HL-60 (cell line): ENCODE measurements around the gene RGS7.
"Not testable (repeated sequence)": the region's sequence is repeated elsewhere in the genome, so short reads cannot be mapped to it uniquely, and the experiment has no call there.

Experiments
- DNase-seq, 2 experiments: peaks; one replicate each; pipeline ENCODE4 v3.0.0-alpha.2; 2010 to 2020; ENCODE audit warnings: low read depth in 1 of 2, low spot score in 1 of 2
- H3K27ac ChIP-seq: fragments of 250-450 bp; sonication (Bioruptor Pico); replicated peaks from 2 replicates; pipeline ENCODE4 v1.5.1; 2020; ENCODE audit warnings: mild to moderate bottlenecking, moderate library complexity
- H3K27me3 ChIP-seq: fragments of 250-450 bp; sonication (Bioruptor Pico); 2 replicates; pipeline ENCODE4 v1.5.1; 2021; ENCODE audit warnings: mild to moderate bottlenecking, moderate library complexity; ENCODE audit not compliant: insufficient read depth, poor library complexity, severe bottlenecking
- H3K4me3 ChIP-seq: replicated peaks from 2 replicates; pipeline ENCODE4 v1.5.1; 2011; ENCODE audit warnings: mild to moderate bottlenecking, control low read depth, low read length; ENCODE audit not compliant: insufficient read depth
- GABPA ChIP-seq: IDR thresholded peaks from 2 replicates; pipeline ENCODE4 v1.6.1; 2012; ENCODE audit warnings: low read depth
- POLR2AphosphoS5 ChIP-seq: IDR thresholded peaks from 2 replicates; pipeline ENCODE4 v1.6.1; 2012; ENCODE audit warnings: low read depth
- SPI1 ChIP-seq: IDR thresholded peaks from 2 replicates; pipeline ENCODE4 v1.6.1; 2012; ENCODE audit warnings: low read depth, mild to moderate bottlenecking, borderline replicate concordance
- TF ChIP-seq, protein P1 (sequence below): IDR thresholded peaks from 2 replicates; pipeline ENCODE4 v1.6.1; 2012; ENCODE audit warnings: low read depth; ENCODE audit not compliant: insufficient replicate concordance
- TF ChIP-seq, protein P2 (sequence below): IDR thresholded peaks from one replicate; pipeline ENCODE4 v1.5.1; 2011; ENCODE audit warnings: low read length, control low read depth, inconsistent platforms; ENCODE audit not compliant: insufficient read depth

RGS7 gene

DNA sequence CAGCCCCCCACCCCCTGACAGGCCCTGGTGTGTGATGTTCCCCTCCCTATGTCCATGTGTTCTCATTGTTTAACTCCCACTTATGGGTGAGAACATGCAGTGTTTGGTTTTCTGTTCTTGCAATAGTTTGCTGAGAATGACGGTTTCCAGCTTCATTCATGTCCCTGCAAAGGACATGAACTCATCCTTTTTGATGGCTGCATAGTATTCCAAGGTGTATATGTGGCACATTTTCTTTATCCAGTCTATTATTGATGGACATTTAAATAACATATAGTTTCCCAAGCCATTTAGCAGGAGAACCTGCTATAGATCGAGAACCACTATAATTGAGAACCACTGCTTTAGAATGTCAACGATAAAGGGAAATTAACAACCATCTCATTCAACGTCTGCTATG, 134.2 kb downstream of the RGS7 start:
- not testable (repeated sequence) for H3K4me3 ChIP-seq, H3K27ac ChIP-seq, DNase-seq, H3K27me3 ChIP-seq

DNA sequence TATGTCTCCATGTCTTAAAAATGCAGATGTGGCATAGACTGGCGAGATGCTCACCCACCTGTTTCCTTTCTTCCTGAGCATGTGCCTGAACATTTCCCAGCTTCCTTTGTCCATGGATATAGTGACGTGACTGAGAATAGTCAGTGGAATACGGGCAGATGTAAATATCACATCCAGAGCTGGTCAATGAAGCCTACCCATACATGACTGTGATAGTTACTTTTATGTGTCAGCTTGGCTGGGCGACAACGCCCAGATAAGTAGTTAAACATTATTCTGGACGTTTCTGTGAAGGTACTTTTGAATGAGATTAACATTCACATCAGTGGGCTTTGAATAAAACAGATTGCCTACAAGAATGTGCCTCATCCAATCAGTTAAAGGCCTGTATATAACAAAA, 135.7 kb downstream of the RGS7 start:
- TF ChIP-seq GABPA (no peak), POLR2AphosphoS5 (no peak), SPI1 (no peak)
- TF ChIP-seq, protein P1, sequence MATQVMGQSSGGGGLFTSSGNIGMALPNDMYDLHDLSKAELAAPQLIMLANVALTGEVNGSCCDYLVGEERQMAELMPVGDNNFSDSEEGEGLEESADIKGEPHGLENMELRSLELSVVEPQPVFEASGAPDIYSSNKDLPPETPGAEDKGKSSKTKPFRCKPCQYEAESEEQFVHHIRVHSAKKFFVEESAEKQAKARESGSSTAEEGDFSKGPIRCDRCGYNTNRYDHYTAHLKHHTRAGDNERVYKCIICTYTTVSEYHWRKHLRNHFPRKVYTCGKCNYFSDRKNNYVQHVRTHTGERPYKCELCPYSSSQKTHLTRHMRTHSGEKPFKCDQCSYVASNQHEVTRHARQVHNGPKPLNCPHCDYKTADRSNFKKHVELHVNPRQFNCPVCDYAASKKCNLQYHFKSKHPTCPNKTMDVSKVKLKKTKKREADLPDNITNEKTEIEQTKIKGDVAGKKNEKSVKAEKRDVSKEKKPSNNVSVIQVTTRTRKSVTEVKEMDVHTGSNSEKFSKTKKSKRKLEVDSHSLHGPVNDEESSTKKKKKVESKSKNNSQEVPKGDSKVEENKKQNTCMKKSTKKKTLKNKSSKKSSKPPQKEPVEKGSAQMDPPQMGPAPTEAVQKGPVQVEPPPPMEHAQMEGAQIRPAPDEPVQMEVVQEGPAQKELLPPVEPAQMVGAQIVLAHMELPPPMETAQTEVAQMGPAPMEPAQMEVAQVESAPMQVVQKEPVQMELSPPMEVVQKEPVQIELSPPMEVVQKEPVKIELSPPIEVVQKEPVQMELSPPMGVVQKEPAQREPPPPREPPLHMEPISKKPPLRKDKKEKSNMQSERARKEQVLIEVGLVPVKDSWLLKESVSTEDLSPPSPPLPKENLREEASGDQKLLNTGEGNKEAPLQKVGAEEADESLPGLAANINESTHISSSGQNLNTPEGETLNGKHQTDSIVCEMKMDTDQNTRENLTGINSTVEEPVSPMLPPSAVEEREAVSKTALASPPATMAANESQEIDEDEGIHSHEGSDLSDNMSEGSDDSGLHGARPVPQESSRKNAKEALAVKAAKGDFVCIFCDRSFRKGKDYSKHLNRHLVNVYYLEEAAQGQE, result no peak
- TF ChIP-seq, protein P2, sequence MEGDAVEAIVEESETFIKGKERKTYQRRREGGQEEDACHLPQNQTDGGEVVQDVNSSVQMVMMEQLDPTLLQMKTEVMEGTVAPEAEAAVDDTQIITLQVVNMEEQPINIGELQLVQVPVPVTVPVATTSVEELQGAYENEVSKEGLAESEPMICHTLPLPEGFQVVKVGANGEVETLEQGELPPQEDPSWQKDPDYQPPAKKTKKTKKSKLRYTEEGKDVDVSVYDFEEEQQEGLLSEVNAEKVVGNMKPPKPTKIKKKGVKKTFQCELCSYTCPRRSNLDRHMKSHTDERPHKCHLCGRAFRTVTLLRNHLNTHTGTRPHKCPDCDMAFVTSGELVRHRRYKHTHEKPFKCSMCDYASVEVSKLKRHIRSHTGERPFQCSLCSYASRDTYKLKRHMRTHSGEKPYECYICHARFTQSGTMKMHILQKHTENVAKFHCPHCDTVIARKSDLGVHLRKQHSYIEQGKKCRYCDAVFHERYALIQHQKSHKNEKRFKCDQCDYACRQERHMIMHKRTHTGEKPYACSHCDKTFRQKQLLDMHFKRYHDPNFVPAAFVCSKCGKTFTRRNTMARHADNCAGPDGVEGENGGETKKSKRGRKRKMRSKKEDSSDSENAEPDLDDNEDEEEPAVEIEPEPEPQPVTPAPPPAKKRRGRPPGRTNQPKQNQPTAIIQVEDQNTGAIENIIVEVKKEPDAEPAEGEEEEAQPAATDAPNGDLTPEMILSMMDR, result no peak
- no peak overlapping the region for H3K27ac ChIP-seq
- no peaks in the 10 kb centered on the region for H3K27me3 ChIP-seq
- DNase-seq, result no peak
- no peak overlapping the region for H3K4me3 ChIP-seq

DNA sequence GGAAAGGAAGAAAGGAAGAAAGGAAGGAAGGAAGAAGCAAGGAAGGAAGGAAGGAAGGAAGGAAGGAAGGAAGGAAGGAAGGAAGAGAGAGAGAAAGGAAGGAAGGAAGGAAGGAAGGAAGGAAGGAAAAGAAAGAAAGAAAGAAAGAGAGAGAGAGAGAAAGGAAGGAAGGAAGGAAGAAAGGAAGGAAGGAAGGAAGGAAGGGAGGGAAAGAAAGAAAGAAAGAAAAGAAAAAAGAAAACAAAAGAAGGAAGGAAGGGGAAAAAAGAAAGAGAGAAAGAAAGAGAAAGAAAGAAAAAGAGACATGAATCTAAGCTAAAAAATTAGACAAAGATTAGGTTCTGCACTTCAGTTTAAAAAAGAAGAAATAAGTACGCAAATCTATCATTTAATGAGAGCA, 136.1 kb downstream of the RGS7 start:
- H3K4me3 ChIP-seq, DNase-seq, H3K27ac ChIP-seq, H3K27me3 ChIP-seq: not testable (repeated sequence)

DNA sequence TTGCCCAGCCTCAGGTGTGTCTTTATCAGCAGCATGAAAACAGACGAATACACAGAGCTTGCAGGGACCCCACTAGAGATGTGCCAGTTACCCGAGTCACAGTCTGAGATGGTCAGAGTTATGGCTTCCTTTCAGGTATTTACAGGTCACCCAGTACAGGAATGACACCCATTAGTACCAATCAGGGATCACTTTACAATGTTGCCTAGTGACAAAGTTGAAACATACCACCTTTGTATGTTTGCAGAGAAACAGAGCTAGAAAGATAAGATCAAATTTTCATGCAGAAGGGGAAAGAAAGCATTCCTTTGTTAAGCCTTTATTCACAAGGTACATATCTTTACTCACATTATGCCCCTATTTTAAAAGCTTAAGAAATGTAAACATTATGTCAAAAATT, 137.6 kb downstream of the RGS7 start:
- no peak overlapping the region for H3K4me3 ChIP-seq
- H3K27me3 ChIP-seq, result no peaks in the 10 kb centered on the region
- no peak overlapping the region for H3K27ac ChIP-seq
- TF ChIP-seq SPI1 (no peak), POLR2AphosphoS5 (no peak), GABPA (no peak)
- TF ChIP-seq, protein P2, result no peak
- TF ChIP-seq, protein P1, result no peak
- DNase-seq, result no peak

DNA sequence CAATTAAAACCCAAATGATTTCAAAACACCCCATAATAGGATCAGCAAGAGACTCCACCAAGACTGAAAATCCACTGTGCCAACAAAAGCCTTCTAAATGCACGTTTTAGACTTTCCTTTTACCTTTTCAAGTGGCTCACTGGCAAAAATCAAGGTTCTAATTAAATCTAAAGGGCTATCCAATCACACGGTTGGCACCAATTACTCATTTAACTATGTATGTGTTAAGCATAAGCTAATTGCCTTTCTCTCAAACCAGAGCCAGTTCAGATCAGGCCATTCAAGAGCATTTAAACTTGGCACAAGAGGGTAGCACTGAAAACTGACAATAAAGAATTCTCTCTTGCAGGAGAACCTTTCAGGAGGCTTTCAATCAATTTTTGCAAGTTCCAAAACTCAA, 139.5 kb downstream of the RGS7 start:
- Histone ChIP-seq H3K4me3 (no peak overlapping the region), H3K27ac (no peak overlapping the region), H3K27me3 (no peaks in the 10 kb centered on the region)
- no peak for DNase-seq
- no peak for TF ChIP-seq POLR2AphosphoS5
- no peak for TF ChIP-seq GABPA
- TF ChIP-seq SPI1, result no peak
- TF ChIP-seq, protein P1, result no peak
- TF ChIP-seq, protein P2, result no peak
